Umbilical cord (tissue), 2 donors: ENCODE measurements around the gene MED27. TPM values are rescaled to one million over a fixed set of nuclear protein-coding genes. Genes with fewer than 3 reads are reported as not detected.

ENCODE experiments used
- DNase-seq: peaks from one replicate; pipeline ENCODE4 v3.0.0-alpha.2; 2015; ENCODE audit warnings: low spot score
- total RNA-seq: library from RNA; depleted of rRNA; stranded (reverse); fragments of >200 nt; gene quantifications from one replicate; pipeline ENCODE4 v1.2.3, GENCODE V29; 2014; ENCODE audit warnings: low replicate concordance; ENCODE audit not compliant: insufficient read depth

The MED27 gene
- total RNA-seq, 1 donor from 2014 or later, result 6.5 TPM

GRCh38 chr9:132000659-132001058, 79.0 kb downstream of the MED27 start:
- DNase-seq, result no peak

DNA sequence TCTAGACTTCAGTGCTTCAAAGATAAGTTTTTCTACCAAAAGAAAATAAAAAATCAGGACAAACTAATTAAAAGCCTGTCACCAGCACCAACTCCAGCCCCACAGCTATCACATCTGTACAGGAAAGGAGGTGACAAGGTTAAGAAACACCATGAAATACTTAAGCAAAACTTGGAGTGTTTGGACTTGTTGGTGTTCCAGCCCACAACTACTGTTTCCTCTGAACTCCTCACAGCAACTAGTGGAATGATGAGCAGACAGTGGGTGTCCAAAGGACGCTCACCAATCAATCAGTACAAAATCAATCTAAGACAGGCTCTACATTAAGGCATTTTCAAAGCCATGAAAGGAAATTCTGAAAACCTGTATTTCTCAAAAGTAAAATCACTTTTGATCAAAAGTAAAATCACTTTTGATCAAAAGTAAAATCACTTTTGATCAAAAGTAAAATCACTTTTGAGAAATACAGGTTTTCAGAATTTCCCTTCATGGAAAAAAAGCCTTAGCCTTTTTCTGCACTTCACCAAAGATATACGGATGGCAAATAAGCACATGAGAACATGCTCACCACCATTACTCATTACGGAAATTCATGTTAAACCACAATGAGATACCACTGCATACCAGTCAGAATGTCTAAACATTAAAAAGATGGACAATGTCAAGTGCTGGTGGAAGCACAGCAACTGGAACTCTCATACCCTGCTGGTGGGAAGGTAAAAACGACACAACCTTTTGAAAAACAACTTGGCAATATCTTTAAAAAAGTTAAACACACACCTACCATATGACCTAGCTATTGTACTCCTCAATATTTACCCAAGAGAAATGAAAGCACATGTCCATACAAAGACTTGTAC, 79.7 kb downstream of the MED27 start:
- no peak for DNase-seq

DNA sequence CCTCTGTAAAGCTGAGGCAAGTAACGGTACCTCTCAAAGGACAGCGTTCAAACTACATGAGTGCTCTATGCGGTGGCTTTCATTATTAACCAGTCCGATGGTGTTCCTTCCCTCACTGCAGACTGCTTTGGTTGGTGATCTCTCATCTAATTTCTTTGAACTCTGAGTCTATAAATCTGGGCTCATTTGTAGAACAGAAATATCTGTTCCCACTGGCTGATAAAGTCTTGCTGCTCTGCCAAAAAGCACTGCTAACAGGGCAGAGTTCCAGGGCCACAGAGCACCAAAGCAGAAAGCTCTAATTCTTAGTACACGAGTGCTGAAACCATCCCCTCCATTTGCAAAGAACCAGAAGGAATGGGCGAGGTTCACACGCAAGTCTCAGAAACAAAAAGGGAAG, 81.9 kb downstream of the MED27 start:
- DNase-seq, result peak; percentile 85

- DNase-seq, result no peak
These were observed 82.6 kb downstream of the MED27 start for GRCh38 chr9:131997076-131997475.

DNA sequence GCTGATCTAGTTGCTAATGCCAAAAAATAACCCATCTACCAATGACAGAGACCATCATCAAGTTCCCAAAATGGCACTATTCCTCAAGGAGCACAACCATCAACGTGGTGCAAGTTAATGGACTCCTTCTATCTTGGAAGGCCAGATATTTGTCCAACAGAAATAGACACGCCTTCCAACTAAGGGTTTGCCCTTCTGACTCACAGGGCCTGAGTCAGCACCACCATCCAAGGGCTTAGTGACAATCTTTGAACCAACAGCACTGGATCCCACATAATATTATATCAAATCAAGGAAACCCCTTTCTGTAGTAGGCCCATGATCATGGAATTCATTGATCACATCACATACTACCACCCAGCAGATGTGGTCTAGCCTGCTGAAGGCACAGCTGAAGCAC, 84.3 kb downstream of the MED27 start:
- no peak for DNase-seq

GRCh38 chr9:131994364-131995125, 85.1 kb downstream of the MED27 start:
- DNase-seq, result no peak

GRCh38 chr9:131992906-131993657, 86.6 kb downstream of the MED27 start:
- no peak for DNase-seq

- no peak for DNase-seq
These were observed 92.4 kb downstream of the MED27 start for GRCh38 chr9:131987232-131987631.

GRCh38 chr9:131986576-131986975, 93.1 kb downstream of the MED27 start:
- DNase-seq, result no peak

GRCh38 chr9:131986089-131986488, 93.6 kb downstream of the MED27 start:
- no peak for DNase-seq

- no peak for DNase-seq
These were observed 95.1 kb downstream of the MED27 start for GRCh38 chr9:131984564-131984963.

- no peak for DNase-seq
These were observed 96.9 kb downstream of the MED27 start for GRCh38 chr9:131982671-131983239.

- DNase-seq, result no peak
These were observed 97.6 kb downstream of the MED27 start for GRCh38 chr9:131982102-131982501.

DNA sequence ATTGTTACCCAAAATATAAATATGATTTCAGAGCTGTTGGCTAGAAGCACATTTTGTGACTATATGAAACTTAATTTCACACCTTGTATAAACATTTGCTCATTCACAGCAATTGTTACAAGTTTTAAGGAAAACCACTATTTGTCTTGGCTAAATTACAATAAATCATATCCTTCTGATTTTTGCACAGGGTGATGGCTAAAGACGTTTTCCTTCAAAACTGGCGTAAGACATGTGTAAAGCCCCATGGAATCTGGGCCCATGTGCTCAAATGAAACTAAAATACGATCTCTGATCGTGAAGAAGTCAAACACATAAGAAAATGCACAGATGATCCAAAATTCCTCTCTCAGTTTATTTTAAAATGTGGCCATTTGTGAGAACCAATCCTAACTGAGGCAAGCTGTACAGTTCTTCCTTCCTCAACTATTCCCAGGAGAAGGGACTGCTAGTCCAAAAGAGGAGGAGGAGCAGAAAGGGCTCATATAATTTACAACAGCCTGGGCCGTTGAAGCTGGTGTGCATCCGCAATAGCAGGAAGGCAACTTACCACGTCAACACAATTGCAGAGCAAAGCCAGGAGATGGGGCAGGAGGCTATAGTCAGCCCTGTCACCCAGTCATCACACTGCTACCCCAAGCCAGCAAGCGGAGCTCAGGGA, 98.4 kb downstream of the MED27 start:
- DNase-seq, result no peak

DNA sequence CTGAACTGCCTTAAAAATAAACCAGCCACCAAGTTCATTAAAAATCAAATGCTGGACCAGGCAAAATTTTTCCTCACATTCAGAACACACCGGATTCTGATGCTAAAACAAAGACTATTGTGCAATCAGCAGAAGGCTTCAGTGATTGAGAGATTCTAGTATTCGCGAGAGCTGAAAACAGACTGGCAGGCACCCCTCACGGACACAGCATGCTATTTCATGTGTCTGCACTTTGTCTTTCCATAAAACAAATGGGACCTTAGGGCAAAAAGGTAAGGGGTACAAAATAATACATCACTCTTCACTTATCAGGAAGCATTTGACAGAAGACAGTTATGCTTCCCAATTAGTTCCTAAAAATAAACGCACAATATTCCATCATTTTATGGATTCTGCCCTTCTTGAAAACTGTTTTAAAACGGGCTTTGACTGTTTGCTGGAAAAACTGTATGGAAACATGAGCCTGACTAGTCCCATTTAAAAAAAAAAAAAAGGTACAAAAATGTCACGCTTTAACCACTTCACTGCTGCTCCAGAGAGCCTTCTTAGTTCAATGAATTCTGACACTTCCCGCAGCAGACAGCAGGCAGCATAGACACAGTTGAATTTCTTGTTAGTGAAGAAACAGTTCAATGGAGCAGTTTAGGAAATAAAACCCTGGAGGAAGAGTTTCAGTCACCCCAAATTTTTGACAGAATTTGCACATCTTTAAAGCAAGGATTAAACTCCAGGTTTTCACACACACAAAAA, 99.2 kb downstream of the MED27 start:
- DNase-seq, result no peak

- no peak for DNase-seq
These were observed 102.4 kb downstream of the MED27 start for GRCh38 chr9:131977109-131977838.

DNA sequence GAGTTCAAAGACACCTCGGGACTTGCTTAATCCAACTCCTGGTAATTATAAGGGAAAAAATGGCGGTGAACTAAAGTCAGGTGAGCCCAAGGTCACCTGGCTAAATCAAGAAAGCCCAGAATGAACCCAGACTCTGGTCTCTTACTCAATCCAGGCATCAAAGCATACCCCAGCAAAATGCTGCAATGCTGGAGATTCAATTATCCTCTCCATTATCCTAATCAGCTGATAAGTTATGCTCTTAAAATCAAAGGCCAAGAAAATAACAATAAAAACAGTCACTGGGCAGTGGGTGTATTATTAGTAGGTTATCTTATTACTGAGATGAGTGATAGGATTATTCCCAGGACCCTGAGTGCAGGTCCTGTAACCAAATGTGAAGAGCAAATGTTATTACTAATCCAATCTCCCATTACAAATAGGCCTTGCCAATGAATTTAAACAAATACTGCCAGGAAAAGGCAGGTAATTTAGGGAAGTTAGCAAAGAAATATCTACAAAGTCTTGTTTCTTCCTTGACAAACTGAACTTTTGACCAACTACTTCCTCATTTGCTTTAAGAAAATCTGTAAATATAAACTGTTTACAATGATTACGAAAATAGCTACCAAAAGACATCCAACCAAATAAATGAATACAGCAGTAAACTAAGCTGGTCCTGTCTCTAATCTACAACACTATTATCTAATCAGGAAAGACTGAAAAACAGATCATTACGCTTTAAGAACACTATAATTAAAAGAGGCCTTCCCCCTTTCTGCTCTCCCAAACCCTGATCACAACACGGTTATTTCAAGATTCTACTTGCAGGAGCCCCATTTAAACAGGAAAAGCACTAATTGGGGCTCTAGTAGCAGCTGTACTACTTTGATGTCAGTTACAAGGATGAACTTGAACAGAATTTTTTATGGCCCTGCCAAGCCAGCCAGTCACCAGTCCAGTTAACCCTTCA, 103.2 kb downstream of the MED27 start:
- no peak for DNase-seq

DNA sequence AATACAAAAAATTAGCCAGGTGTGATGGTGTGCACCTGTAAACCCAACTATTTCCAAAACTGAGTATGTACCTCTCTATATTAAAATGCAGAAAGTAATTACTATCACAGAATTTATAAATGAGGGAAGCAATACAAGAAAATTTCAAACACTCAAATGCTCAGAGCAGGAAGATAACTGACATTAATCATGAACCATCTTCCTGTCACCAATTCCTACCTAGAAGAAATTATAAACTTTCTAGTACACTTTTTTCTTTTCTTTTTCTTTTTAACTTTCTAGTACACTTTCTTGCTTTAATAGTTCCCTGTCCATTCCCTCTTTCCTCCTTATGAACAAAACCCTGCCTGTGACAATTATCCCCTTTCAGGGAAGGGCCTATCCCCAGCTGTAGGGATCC, 106.8 kb downstream of the MED27 start:
- no peak for DNase-seq
